BLaER1 treated with 17β-estradiol and CSF1 and Interleukin-3, amounts not matched to agents 10 nM and 100 nM (cell line): ENCODE results near the gene AGPAT1.
"Not testable (repeated sequence)": the region's sequence is repeated elsewhere in the genome, so short reads cannot be mapped to it uniquely, and the experiment has no call there.

ENCODE experiments used
- H3K27ac ChIP-seq, 11 experiments: shearing (Covaris generic); formaldehyde crosslinking; 2 replicates each; pipeline ENCODE4 v1.8.1; 2022
- H3K27me3 ChIP-seq, 11 experiments: shearing (Covaris generic); formaldehyde crosslinking; 2 replicates each; pipeline ENCODE4 v1.8.1; 2022
- H3K36me3 ChIP-seq, 11 experiments: shearing (Covaris generic); formaldehyde crosslinking; 2 replicates each; pipeline ENCODE4 v1.8.1; 2022
- H3K4me1 ChIP-seq, 10 experiments: shearing (Covaris generic); formaldehyde crosslinking; 2 replicates each; pipeline ENCODE4 v1.8.1; 2022
- H3K4me2 ChIP-seq, 11 experiments: shearing (Covaris generic); formaldehyde crosslinking; 2 replicates each; pipeline ENCODE4 v1.8.1; 2022
- H3K4me3 ChIP-seq, 10 experiments: shearing (Covaris generic); formaldehyde crosslinking; 2 replicates each; pipeline ENCODE4 v1.8.1; 2022
- H3K9ac ChIP-seq, 11 experiments: shearing (Covaris generic); formaldehyde crosslinking; 2 replicates each; pipeline ENCODE4 v1.8.1; 2022
- H3K9me3 ChIP-seq, 11 experiments: shearing (Covaris generic); formaldehyde crosslinking; replicated peaks in 1 of 11; 2 replicates each; pipeline ENCODE4 v1.8.1; 2022
- H4K20me1 ChIP-seq, 11 experiments: shearing (Covaris generic); formaldehyde crosslinking; 2 replicates each; pipeline ENCODE4 v1.8.1; 2022
- Cebpa-rat ChIP-seq, 11 experiments: shearing (Covaris generic); IDR thresholded peaks; 2 replicates each; pipeline ENCODE4 v1.8.1; 2022

The AGPAT1 gene

DNA sequence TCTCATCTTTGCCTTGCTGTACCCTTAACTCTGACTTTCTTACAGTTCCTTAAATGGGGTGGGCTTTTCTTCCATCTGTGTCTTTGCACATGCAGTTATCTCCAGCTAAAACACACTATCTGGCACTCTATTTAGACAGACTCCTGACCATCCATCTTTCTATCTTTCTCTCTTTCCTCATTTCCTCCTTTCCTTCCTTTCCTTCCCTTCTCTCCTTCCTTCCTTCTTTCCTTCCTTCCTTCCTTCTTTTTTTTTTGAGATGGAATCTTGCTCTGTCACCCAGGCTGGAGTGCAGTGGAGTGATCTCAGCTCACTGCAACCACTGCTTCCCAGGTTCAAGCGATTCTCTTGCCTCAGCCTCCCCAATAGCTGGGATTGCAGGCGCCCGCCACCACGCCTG lies 39.7 kb upstream of the AGPAT1 start:
- no peaks in the 10 kb centered on the region for H4K20me1 ChIP-seq
- no peak for TF ChIP-seq Cebpa-rat (IDR thresholded peaks at IDR 0.05)
- H3K9ac ChIP-seq = no peak overlapping the region
- H3K9me3 ChIP-seq = no peaks in the 10 kb centered on the region
- H3K36me3 ChIP-seq = no peaks in the 10 kb centered on the region
- H3K27me3 ChIP-seq = no peaks in the 10 kb centered on the region
- no peak overlapping the region for H3K4me3 ChIP-seq
- 0 out of 20 replicates have a peak, but pooled peaks cover 0 to 3% (median 0%) of the 10 kb centered on the region in 10 experiments for H3K4me1 ChIP-seq
- no peak overlapping the region for H3K27ac ChIP-seq
- H3K4me2 ChIP-seq = no peak overlapping the region

DNA sequence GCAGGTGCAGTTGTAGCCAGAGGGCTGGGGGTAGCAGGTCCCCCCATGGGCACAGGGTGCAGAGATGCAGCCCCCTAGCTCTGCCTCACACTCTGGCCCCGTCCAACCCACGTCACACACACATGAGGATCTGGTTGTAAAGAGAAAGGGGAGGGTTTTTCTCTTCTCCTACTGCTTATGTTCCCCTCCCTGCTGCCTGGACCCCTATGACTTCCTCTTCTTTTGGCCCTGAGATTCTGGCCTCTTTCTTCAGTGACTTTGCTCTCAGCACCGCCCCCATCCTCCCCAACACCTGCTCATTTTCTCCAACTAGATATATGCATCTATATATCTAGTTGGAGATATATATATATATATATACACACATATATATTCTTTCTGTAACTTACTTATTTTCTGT lies 38.2 kb upstream of the AGPAT1 start:
- Histone ChIP-seq H3K27ac (no peak overlapping the region), H3K4me1 (0 out of 20 replicates have a peak, but pooled peaks cover 0 to 3% (median 0%) of the 10 kb centered on the region in 10 experiments), H4K20me1 (no peaks in the 10 kb centered on the region), H3K36me3 (no peaks in the 10 kb centered on the region), H3K4me3 (no peak overlapping the region), H3K4me2 (peak overlapping the region in 1 of 11 experiments; percentile 37; a peak in 1 of 22 replicates), H3K9ac (no peak overlapping the region), H3K9me3 (no peaks in the 10 kb centered on the region), H3K27me3 (no peaks in the 10 kb centered on the region)
- TF ChIP-seq Cebpa-rat (IDR thresholded peaks at IDR 0.05) = no peak

DNA sequence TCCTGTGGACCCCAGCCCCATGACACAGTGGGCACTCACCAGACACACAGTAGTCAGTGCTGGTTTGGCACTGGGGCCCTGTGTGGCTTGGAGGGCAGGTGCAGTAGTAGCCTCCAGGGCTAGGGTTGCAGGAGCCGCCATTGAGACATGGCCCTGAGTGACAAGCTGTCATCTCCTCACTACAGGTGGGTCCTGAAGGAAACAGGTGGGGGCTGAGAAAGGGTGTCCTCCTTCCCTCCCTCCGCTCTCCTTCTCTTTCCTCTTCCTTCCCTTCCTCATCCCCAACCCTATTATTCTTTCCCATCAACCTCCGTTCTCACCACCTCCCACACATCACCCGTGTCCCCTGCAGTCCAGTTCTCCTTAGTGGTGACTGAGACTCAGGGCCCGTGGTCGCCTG lies 37.8 kb upstream of the AGPAT1 start:
- Histone ChIP-seq H3K4me2 (peak overlapping the region in 1 of 11 experiments; percentile 37; a peak in 1 of 22 replicates), H4K20me1 (no peaks in the 10 kb centered on the region), H3K36me3 (no peaks in the 10 kb centered on the region), H3K9ac (no peak overlapping the region), H3K4me1 (0 out of 20 replicates have a peak, but pooled peaks cover 0 to 3% (median 0%) of the 10 kb centered on the region in 10 experiments), H3K9me3 (no peaks in the 10 kb centered on the region), H3K27me3 (no peaks in the 10 kb centered on the region), H3K27ac (no peak overlapping the region), H3K4me3 (no peak overlapping the region)
- no peak for TF ChIP-seq Cebpa-rat (IDR thresholded peaks at IDR 0.05)

DNA sequence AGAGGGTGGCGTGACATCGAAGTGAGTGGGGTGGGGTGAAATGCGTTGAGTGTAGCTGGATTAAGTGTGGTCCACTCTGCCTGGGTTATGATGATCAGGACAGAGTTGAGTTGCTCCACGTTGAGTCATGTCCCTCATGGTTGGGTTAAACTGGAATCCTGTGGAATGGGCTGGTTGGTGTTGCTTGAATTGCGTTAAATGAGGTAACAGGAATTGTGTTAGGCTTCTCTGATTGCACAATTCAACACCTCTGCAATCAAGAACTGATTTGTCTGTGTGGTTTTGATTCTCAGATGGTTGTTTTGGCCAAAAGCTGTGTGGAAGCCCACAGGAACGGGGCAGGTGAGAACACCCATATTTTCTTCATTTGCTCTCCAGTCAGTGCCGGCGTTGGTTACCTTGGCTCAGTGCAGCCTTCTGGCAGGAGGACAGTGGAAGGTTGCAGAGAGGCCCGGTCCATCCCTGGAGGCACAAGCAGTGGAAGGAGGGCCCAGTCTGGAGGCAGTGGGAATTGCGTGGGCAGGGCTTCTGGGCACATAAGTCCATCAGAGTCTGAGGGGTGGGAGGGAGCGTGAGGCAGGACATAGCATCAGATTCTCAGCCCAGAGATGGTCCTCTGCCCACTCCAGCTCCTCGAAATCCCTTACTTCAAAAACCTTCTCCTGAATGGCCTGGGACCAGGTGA lies 36.3 kb upstream of the AGPAT1 start:
- Histone ChIP-seq H3K27me3 (no peaks in the 10 kb centered on the region), H3K9me3 (no peaks in the 10 kb centered on the region), H3K9ac (no peak overlapping the region), H4K20me1 (no peaks in the 10 kb centered on the region), H3K4me1 (0 out of 20 replicates have a peak, but pooled peaks cover 0 to 3% (median 0%) of the 10 kb centered on the region in 10 experiments), H3K4me2 (no peak overlapping the region), H3K36me3 (no peaks in the 10 kb centered on the region), H3K27ac (no peak overlapping the region), H3K4me3 (no peak overlapping the region)
- TF ChIP-seq Cebpa-rat (IDR thresholded peaks at IDR 0.05) = peak in 3 of 11 experiments; percentile 16 to 50 (median 37); a peak in 1 of 22 replicates

DNA sequence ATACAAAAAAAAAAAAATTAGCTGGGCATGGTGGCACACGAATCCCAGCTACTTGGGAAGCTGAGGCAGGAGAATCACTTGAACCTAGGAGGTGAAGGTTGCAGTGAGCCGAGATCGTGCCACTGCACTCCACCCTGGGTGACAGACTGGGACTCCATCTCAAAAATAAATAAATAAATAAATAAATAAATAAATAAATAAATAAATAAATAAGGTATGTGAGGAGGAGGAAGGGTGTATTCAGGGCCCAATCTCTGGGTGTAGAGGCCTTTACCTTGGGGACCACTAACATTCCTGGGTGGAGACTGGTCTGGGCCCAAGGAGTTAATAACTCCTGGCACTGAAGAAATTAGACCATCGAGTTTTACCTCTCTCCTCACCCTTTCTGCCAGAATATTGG lies 35.5 kb upstream of the AGPAT1 start:
- H3K9ac ChIP-seq, H3K27me3 ChIP-seq: not testable (repeated sequence)

DNA sequence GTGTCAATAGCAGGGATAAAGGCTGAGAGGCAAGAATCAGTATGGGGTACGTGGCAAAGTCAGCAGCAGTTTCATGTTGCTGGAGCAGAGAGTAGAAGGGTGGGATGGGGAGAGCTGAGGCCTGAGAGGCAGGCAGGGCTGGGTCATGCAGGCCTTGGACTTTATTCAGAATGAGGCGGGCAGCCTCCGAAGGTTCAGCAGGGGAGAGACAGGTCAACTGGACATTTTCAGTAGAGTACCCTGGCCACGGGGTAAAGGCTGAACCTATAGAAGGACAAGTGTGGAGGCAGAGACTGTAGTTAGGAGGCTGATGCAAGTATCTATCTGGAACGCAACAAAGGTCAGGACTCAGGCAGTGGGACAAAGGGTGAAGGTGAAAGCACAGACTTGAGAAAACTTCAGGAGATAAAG lies 34.3 kb upstream of the AGPAT1 start:
- no peaks in the 10 kb centered on the region for H4K20me1 ChIP-seq
- H3K4me2 ChIP-seq = no peak overlapping the region
- no peak overlapping the region for H3K9ac ChIP-seq
- no peaks in the 10 kb centered on the region for H3K36me3 ChIP-seq
- no peak for TF ChIP-seq Cebpa-rat (IDR thresholded peaks at IDR 0.05)
- H3K27me3 ChIP-seq = no peaks in the 10 kb centered on the region
- H3K4me1 ChIP-seq = 0 out of 20 replicates have a peak, but pooled peaks cover 0 to 3% (median 0%) of the 10 kb centered on the region in 10 experiments
- H3K27ac ChIP-seq = no peak overlapping the region
- H3K9me3 ChIP-seq = 0 out of 22 replicates have a peak, but pooled peaks cover 0 to 3% (median 0%) of the 10 kb centered on the region in 11 experiments
- H3K4me3 ChIP-seq = no peak overlapping the region

More for the DNA sequence above, 35.5 kb upstream of the AGPAT1 start:
- H3K36me3 ChIP-seq, H3K9me3 ChIP-seq, H3K4me3 ChIP-seq, H3K4me1 ChIP-seq, H4K20me1 ChIP-seq, H3K27ac ChIP-seq, H3K4me2 ChIP-seq: not testable (repeated sequence)

DNA sequence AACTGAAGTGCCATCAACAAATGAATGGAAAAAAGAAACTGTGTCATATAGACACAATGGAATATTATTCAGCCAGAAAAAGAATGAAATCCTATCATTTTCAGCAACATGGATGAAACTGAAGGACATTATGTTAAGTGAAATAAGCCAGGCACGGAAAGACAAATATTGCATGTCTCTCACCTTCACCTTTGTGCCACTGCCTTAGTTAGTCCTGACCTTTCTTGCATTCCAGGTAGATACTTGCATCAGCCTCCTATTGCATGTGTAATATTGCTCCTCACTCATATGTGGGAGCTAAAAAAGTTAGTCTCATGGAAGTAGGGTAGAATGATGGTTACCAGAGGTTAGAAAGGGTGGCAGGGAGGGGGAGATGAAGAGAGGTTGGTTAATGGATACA lies 33.1 kb upstream of the AGPAT1 start:
- Histone ChIP-seq H3K27ac (no peak overlapping the region), H3K4me1 (0 out of 20 replicates have a peak, but pooled peaks cover 0 to 2% (median 0%) of the 10 kb centered on the region in 10 experiments), H3K4me3 (no peak overlapping the region), H3K4me2 (no peak overlapping the region), H3K9me3 (0 out of 22 replicates have a peak, but pooled peaks cover 0 to 3% (median 0%) of the 10 kb centered on the region in 11 experiments), H3K36me3 (no peaks in the 10 kb centered on the region), H3K27me3 (no peaks in the 10 kb centered on the region), H4K20me1 (no peaks in the 10 kb centered on the region), H3K9ac (no peak overlapping the region)
- no peak for TF ChIP-seq Cebpa-rat (IDR thresholded peaks at IDR 0.05)

DNA sequence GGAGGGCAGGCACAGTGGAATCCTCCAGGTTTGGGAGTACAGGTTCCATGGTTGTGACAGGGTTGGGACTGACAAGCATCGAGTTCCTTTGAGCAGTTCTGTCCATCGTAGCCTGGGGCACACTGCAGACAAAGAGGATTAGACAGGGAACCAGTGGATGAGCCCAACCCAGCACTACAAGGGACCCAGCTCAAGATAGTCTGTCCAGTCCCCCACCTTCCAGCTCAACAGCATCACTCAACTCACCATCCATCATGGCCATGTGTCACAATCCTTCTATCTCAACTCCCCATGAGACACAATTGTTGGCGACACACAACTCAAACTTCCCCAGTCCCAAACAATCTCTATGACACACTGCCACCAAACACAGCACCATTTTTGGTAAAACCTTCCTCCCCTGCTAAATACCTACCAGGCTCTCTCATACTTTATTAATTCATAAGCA lies 28.4 kb upstream of the AGPAT1 start:
- no peaks in the 10 kb centered on the region for H4K20me1 ChIP-seq
- H3K9ac ChIP-seq = no peak overlapping the region
- H3K27ac ChIP-seq = no peak overlapping the region
- H3K4me3 ChIP-seq = no peak overlapping the region
- H3K4me1 ChIP-seq = peaks cover 0 to 5% (median 0%) of the 10 kb centered on the region in 10 experiments; a peak in 2 of 20 replicates
- 0 out of 22 replicates have a peak, but pooled peaks cover 0 to 3% (median 0%) of the 10 kb centered on the region in 11 experiments for H3K9me3 ChIP-seq
- no peaks in the 10 kb centered on the region for H3K27me3 ChIP-seq
- TF ChIP-seq Cebpa-rat (IDR thresholded peaks at IDR 0.05) = no peak
- no peaks in the 10 kb centered on the region for H3K36me3 ChIP-seq
- H3K4me2 ChIP-seq = no peak overlapping the region

DNA sequence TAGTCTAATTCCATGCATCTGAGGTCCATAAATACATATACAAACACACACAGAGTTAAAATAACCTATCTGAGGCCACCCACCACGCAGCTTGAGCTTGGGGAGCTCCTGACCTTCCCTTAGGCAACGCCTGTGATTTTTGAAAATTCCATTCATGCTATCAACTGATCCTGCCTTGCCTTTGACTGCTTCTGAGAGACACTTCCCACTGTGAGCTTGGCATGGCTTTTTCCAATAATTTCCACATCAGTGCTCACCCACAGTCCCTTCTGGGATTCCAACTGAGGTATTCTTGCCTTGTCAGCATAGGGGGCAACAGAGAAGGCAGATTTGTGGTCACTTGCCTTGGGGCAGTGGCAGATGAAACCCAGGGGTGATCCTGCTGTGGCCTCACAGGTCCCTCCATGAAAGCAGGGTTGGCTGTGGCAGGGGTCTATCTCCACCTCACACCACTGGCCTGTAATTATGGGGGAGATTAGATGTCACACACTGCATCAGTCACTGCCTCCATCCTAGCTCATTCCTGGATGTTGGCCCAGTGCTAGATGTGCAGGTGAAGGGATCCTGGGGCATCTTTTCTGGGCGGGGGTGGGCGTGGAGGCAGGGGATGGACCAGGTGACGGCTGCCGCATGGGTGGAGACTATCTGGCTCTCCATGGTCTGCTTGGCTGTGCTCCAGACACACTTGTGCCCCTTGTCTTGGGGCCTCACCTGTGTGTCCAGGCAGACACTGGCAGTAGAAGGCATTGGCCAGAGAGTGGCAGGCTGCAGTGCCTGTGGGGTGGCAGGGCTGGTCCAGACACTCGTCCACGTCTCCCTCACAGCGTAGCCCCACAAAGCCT lies 27.8 kb upstream of the AGPAT1 start:
- Histone ChIP-seq H3K27ac (no peak overlapping the region), H3K9ac (no peak overlapping the region), H3K4me3 (no peak overlapping the region), H3K4me1 (peaks cover 0 to 5% (median 0%) of the 10 kb centered on the region in 10 experiments; a peak in 2 of 20 replicates), H3K27me3 (no peaks in the 10 kb centered on the region), H3K4me2 (no peak overlapping the region), H3K9me3 (0 out of 22 replicates have a peak, but pooled peaks cover 0 to 3% (median 0%) of the 10 kb centered on the region in 11 experiments), H3K36me3 (no peaks in the 10 kb centered on the region), H4K20me1 (no peaks in the 10 kb centered on the region)
- TF ChIP-seq Cebpa-rat (IDR thresholded peaks at IDR 0.05) = no peak
